SIG-M5 (cell line): ENCODE results near the gene TAS2R41.
"Not testable (repeated sequence)": the region's sequence is repeated elsewhere in the genome, so short reads cannot be mapped to it uniquely, and the experiment has no call there.

Experiments used
- DNase-seq: peaks from one replicate; lab custom pipeline; 2025; lab: John Stamatoyannopoulos, UW

The TAS2R41 gene

DNA sequence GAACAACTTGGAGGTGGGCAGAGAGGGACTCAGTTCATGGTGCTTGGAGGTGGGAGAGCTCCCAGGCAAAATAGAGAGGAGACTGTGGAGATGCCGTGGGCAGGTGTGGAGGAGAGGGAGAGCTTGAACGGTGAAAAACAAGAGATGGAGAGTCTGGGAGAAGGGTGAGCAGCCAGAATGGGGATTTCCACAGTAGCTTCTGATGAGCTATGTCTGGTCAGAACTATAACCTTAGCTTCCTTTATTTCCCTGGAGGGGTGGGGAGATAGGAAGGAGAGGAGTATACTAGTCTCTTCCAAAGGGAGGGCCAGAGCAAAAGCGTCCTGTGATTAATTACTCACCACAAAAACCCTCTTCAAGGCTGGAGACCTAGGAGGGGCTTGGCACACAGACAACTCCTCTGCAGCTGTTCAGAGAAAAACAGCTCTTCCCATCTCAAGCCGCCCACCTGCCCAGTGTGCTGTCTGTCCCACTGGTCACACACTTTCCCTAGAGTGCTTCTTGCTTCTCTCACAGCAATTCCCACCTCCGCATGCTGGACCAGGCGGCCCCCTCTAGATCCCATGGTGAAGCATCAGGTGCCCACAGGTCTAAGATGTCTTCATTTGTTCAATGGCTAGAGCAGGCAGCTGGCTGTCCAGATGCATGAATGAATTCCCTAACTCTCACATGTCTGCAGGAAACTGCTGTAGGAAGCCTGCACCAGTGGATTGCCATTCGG lies 41.9 kb downstream of the TAS2R41 start:
- DNase-seq: no peak

GRCh38 chr7:143522309-143522916 lies 44.7 kb downstream of the TAS2R41 start:
- DNase-seq: not testable (repeated sequence)
